ENCODE data around the gene ANKRD9.
"Not testable (repeated sequence)": the region's sequence is repeated elsewhere in the genome, so short reads cannot be mapped to it uniquely, and the experiment has no call there.

ANKRD9 gene, protein sequence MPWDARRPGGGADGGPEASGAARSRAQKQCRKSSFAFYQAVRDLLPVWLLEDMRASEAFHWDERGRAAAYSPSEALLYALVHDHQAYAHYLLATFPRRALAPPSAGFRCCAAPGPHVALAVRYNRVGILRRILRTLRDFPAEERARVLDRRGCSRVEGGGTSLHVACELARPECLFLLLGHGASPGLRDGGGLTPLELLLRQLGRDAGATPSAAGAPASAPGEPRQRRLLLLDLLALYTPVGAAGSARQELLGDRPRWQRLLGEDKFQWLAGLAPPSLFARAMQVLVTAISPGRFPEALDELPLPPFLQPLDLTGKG

DNA sequence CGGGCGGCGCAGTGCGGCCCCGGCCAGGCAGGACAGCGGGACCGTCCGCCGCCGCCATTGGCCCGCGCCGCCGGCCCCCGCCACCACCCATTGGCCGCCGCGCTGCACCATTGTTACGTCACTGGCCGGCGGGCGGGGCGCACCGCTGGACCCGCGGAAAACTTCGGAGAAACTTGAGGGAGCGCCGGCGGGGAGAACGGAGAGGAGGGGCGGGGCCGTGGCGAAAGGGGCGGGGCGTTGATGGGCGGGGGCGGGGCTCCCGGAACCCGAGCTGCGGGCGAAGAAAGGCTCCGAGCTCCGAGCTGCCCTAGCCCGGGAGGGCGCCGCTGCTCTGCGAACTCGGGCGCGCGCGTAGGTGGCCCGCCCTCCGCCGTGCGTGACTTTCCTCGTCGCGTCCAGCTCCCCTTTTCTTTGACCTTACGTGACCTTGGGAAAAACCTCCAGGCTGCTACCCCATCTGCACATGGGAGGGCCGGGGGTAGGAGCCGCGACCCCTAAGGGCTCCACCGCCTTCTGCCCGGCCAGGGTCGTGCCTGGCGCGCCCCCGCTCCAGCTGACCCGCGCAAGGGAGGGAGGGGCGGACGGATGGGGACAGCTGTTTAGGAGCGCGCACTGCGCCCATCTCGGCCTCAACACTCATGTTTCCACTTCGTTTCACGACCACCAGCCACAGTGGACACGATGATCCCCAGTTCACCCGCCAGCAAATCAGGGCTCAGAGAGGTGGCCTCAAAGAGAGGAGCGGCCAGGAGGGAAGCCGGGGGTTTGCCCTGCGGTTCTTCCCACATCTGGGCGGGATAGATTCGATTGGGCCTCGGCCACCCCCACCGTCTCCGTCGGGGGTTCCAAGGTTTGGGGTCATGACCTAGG, at the start of gene ANKRD9:
TSS of gene ANKRD9 (minus strand) at position 31 of the 870 bp plus-strand sequence. CDS start 1,887 bp downstream, outside the sequence.
- DNase-seq, result peak; percentile 90 to 94

DNA sequence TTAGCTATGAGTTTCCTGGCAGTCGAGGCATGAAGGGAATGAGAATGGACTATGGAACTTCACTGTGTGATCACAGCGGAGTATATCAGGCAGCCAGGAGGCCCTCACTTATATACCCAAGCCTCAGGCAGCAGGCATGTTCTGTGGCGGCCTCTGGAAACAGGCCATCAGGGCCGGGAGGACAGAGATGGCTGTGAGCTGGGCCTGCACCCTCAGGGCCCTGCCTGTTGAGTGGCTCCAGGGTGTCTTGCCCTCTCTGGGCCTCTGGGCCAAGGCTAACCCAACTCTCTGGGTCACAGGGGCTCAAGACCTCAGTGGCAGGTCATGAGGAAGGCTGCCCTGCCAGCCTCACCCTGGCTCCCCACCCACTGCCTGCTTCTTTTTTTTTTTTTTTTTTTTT, 49.0 kb upstream of the ANKRD9 start:
- no peak for DNase-seq

- no peak for DNase-seq
Measured at GRCh38 chr14:102557434-102558226, 48.1 kb upstream of the ANKRD9 start.

DNA sequence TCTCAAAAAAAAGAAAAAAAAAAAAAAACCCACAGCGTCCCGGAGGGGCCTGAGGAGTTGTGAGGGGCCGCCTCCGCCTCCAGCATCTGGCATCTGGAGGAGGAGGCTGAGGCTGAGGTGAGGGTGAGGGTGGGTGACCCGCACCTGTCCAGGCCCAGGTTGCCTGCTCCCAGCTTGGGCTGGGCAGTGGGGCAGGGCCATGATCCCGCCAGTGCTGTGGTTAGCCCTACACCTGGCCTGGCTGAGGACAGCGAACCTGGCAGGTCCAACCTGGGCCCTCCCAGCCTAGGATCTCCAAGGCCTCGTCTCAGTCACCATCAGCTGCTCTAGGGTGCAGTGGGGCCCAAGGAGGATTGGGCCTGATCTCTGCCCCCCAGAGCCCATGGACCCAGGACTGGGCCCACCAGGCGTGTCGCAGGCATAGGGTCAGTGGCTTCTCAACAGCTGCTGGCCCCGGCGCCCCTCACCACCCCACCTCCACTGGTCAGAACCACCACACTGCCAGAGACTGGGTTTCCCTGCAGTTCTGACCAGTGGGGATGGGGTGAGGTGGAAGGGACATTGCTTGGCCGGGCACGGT, 46.6 kb upstream of the ANKRD9 start:
- no peak for DNase-seq

- peak in 1 of 2 experiments; percentile 34 for DNase-seq
Measured at GRCh38 chr14:102554821-102555819, 45.5 kb upstream of the ANKRD9 start.

DNA sequence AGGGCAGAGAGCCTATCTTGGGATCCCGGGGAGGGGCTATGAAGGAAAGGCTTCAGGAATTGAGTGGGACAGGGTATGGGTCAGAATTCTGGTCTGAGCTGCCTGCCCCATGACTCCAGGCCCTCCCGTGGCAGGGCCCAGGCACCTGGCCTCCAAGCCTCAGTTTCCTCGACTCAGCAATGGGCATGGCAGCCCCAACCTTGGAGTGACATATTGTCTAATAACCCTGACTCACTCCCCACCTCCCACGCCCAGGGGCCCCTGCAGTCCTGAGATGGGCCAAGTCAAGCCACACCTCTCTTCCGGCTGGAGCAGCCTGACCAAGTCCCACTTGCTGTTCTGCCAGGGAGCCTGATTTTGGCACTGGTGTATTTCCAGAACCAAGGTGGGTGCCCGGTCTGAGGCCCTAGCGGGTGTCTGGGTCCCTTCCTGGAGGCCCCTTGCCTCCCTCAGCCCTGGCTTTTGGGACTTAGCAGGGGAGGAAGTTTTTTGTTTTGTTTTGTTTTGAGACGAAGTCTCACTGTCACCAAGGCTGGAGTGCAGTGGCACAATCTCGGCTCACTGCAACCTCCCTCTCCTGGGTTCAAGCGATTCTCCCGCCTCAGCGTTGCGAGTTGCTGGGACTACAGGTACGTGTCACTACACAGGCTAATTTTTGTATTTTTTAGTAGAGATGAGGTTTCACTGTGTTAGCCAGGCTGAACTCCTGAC, 42.6 kb upstream of the ANKRD9 start:
- DNase-seq, result no peak

GRCh38 chr14:102550927-102551401, 41.4 kb upstream of the ANKRD9 start:
- DNase-seq, result not testable (repeated sequence)

DNA sequence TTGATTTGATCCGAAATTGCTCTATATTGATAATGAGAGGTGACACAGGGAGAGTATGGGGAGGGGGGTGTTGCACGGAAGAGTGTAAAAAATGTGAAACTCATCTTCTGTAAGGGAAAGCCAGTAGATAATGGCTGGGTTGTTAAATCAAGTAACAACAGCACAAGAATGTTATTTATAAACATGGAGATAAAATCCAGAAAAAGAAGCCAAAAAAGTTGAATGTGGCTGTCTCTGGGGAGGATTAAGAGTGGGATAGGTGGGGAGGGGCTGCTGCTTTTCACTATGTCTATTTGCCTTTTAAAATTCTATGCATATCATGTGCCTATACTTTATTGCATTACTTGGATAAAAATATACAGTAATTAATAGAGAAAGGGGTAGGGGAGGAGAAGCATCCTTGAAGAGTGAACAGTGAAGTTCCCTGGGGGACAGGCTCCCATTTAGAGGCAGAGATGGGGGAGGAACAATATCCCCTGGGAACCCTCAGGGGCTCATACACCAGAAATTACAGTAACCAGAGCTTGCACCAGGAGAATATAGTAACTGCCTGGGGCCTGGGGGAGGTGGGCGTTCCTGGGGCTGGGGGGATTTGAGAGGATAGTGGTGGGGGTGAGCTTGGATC, 39.2 kb upstream of the ANKRD9 start:
- DNase-seq, result no peak

DNA sequence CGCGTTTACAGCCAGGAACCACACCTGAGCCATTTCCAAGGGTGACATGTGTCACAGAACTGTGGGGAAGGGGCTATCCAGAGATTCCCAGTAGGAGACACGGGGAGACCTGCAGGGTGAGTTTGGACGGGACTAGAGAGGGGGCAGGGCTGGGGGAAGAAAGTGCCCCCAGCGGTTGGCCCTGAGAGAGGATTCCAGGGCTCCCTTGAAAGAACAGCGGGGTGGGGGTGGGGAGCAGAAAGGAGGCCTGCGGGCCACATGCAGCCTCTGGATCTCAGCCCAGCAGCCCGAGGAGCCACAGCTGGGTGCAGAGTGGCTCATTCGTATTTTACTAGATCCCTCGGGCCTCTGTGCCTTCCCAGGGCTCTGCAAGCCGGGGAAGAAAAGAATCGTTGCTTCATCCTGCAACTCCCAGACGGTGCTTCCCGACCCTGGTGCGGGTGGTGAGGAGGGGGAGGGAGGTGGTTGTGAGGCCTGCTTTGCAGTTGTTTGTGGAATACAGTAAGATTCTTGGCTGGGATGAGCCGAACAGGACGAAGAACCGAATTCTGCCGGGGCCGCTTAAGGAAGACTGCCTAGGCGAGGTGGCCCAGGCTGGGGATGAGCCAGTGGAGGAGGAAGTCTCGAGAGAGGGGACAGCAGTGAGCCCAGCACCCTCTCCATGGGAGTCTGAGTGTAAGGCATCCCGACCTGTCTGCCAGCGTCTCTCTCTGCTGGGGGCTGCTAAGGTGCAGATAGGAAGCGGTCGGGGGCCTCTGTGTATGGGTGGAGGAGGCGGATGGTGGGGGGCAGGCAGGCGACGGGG, 36.1 kb upstream of the ANKRD9 start:
- peak in 1 of 2 experiments; percentile 37 for DNase-seq

DNA sequence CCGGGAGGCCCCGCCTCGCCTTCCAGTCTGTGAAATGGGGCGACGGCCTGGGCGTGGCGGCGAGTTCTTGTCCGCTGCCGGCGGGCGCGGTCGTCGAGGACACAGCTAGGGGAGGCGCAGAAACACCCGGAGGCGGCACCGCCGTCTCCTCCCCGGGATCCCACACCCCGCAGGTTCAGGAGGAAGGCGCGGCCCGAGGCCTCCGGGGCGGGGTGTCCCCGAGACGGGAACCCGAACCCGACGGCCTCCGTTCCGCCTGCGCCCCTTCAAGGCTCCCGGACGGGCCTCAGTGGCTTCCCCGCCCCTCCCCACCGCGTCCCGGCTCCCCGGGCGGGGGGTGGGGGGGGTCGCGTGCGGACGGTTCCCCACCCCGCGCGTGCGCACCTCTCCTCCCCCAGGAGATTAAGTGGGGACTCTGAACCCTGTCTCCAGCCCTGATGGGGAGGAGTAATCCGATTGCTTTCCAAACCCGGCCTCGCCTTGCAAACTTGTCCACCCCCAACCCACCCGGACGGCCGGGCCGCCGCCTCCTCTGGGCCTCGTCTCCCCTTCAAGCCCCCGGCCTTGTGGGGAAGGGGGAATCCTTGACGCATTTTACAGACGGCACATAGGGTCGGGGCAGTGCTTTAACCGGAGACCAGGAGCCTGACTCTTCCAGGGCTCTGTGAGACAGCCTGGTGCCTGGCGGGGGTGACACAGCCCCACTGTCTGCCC, 35.3 kb upstream of the ANKRD9 start:
- DNase-seq, result peak; percentile 45 to 59

- DNase-seq, result peak in 1 of 2 experiments; percentile 71
Measured at GRCh38 chr14:102544046-102544746, 34.6 kb upstream of the ANKRD9 start.

- DNase-seq, result no peak
Measured at GRCh38 chr14:102541771-102542170, 32.2 kb upstream of the ANKRD9 start.

GRCh38 chr14:102541029-102541491, 31.5 kb upstream of the ANKRD9 start:
- DNase-seq, result not testable (repeated sequence)

DNA sequence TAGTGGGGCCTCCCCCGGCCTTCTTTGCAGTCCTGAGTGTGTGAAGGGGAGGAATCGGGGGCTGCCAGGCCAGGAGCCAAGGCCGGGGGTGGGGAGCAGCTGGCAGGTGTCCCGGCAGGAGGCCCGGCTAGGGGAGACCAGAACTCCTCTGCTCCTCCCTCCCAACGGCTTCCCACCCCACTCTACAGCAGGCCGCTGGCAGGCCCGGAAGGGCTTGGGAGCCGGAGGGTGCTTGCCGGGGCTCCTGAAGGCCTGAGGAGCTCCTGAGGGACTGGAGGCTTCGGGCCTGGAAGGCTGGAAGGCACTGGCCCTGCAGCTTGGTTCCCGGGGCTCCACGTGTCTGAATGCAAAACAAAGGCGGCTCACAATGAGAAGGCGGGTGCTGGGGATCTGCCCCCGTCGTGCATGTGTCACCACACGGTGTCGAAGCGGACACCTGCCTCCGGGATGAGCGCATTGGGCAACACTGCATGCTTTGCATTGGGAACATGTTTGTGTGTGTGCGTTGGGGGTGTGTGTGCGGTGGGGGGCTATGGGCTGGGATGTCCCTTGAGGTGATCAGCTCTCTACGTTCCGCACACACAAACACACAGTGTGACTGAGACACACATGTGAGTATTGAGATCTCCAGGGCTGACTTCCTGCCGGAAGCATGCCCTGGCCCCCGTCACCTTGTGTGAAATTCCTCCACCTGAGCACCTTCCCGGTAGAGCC, 30.9 kb upstream of the ANKRD9 start:
- peak; percentile 56 to 73 for DNase-seq

GRCh38 chr14:102539544-102540314, 30.2 kb upstream of the ANKRD9 start:
- peak; percentile 56 to 73 for DNase-seq
